ENCODE results near the gene SLC6A9. TPM values are rescaled to one million over a fixed set of nuclear protein-coding genes. Genes with fewer than 3 reads are reported as not detected.

The SLC6A9 gene
- total and polyA plus RNA-seq, 2 of the 8 experiments (the other 6 are each of a cell fraction or from before 2014, with no cell fraction given): 20.2 to 24.2 TPM

DNA sequence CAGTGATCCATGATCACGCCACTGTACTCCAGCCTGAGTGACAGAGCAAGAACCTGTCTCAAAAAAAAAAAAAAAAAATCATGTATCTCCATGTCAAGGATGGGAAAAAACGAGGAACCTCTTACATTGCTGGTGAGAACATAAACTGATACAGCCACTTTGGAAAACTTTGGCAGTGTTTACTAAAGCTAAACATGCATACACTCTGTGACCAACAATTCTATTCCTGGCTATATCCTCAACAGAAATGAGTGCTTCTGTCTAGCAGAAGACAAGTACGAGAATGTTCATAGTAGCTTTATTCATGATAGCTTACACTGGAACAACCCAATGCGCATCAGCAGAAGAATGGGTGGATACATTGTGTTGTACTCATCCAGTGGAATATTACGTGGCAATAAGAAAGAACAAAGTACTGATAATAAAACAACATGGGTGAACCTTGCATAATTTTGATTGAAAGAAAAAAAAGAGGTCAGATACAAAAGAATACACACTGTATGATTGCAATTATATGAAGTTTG lies 31.5 kb upstream of the SLC6A9 start:
- Histone ChIP-seq H3K9ac (replicated peaks in 1 of 4; ENCODE audit: extremely low read depth in 1 of 4, low read depth in 3 of 4, low read length in 3 of 4) (no peak overlapping the region), H3K79me2 (ENCODE audit: control insufficient read depth in 1 of 2, insufficient read depth in 2 of 2, low read length in 2 of 2) (no peaks in the 10 kb centered on the region), H3K56ac (replicated peaks; ENCODE audit: insufficient read length, low read depth, low read length) (no peak overlapping the region), H2BK15ac (ENCODE audit: low read length) (no peak overlapping the region), H4K20me1 (replicated peaks in 1 of 2; ENCODE audit: control insufficient read depth in 1 of 2, insufficient read depth in 2 of 2, low read length in 2 of 2) (no peaks in the 10 kb centered on the region), H2AFZ (ENCODE audit: low read length) (no peak overlapping the region), H2BK5ac (ENCODE audit: low read depth, low read length) (no peak overlapping the region), H3K9me3 (ENCODE audit: insufficient read depth in 2 of 2, low read depth in 1 of 2, low read length in 1 of 2) (no peaks in the 10 kb centered on the region), H3K23me2 (ENCODE audit: low read depth, low read length) (no peaks in the 10 kb centered on the region), H3K36me3 (ENCODE audit: control insufficient read depth in 2 of 4, insufficient read depth in 4 of 4, low read length in 3 of 4) (no peaks in the 10 kb centered on the region), H2AK5ac (ENCODE audit: low read depth, low read length) (no peak overlapping the region), H4K8ac (ENCODE audit: extremely low read depth, insufficient read depth, low read length) (no peak overlapping the region), H2BK12ac (ENCODE audit: low read depth, low read length) (no peak overlapping the region), H3K4me2 (ENCODE audit: insufficient read depth in 1 of 2, low read depth in 2 of 2, low read length in 2 of 2) (no peak overlapping the region), H3K27me3 (replicated peaks in 1 of 4; ENCODE audit: control insufficient read depth in 3 of 4, extremely low read depth in 1 of 4, insufficient read depth in 3 of 4, low read length in 3 of 4) (no peaks in the 10 kb centered on the region; a peak in 1 of 7 replicates), H3K14ac (ENCODE audit: insufficient read length) (no peak overlapping the region), H3K4me1 (replicated peaks in 1 of 4; ENCODE audit: control insufficient read depth in 3 of 4, insufficient read depth in 4 of 4, low read length in 3 of 4) (no peaks in the 10 kb centered on the region; a peak in 1 of 7 replicates), H3K18ac (ENCODE audit: extremely low read depth, low read length) (no peak overlapping the region), H3K4me3 (ENCODE audit: extremely low read depth in 1 of 4, insufficient read depth in 2 of 4, low read depth in 3 of 4, low read length in 4 of 4) (no peak overlapping the region), H3K4ac (replicated peaks; ENCODE audit: insufficient read length, low read depth, low read length) (no peak overlapping the region), H2BK120ac (replicated peaks; ENCODE audit: low read depth, low read length) (no peak overlapping the region), H3K79me1 (ENCODE audit: low read depth, low read length) (no peaks in the 10 kb centered on the region), H4K91ac (replicated peaks; ENCODE audit: insufficient read length, low read length) (no peak overlapping the region), H3K27ac (ENCODE audit: low read depth, low read length) (no peak overlapping the region), H2BK20ac (ENCODE audit: low read length) (no peak overlapping the region), H4K5ac (ENCODE audit: insufficient read length, low read depth, low read length) (no peak overlapping the region), H3K23ac (ENCODE audit: insufficient read length) (no peak overlapping the region)
- DNase-seq (ENCODE audit: low read depth in 1 of 2, low spot score in 2 of 2) (no peak), FAIRE-seq (no peak)
- ChIA-PET POLR2A (ENCODE audit: partially characterized antibody) (interaction anchor here (0.7 to 1.1 kb wide), 4 partner anchors 12 to 81 kb away, joined by 3 to 5 read pairs (median 4); partner anchors contain the start of gene CCDC24), CTCF (ENCODE audit: partially characterized antibody) (interaction anchor here (0.6 to 1.5 kb wide), 3 partner anchors 15 to 171 kb away, joined by 3 to 10 read pairs (median 3); no protein-coding TSS in a partner anchor)
- TF ChIP-seq ZNF274 (IDR thresholded peaks at IDR 0.05; ENCODE audit: borderline replicate concordance, extremely low read depth, low read length) (no peak), SIN3A (conservative IDR thresholded peaks at IDR 0.05 in 1 of 2, IDR thresholded peaks at IDR 0.05 in 1 of 2; ENCODE audit: low read depth in 1 of 2, low read length in 2 of 2) (no peak), GABPA (IDR thresholded peaks at IDR 0.05; ENCODE audit: borderline replicate concordance, insufficient read depth, low read length) (no peak), KDM4A (IDR thresholded peaks at IDR 0.05; ENCODE audit: low read depth, low read length, severe bottlenecking) (no peak)
- TF ChIP-seq, protein P1, sequence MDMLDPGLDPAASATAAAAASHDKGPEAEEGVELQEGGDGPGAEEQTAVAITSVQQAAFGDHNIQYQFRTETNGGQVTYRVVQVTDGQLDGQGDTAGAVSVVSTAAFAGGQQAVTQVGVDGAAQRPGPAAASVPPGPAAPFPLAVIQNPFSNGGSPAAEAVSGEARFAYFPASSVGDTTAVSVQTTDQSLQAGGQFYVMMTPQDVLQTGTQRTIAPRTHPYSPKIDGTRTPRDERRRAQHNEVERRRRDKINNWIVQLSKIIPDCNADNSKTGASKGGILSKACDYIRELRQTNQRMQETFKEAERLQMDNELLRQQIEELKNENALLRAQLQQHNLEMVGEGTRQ (IDR thresholded peaks at IDR 0.05; ENCODE audit: low read length): no peak
- 89% methylated on average over 5 of the region's 5 CpGs; no CpG with 5 or more reads in 1 of the 2 experiments for WGBS, 2 experiments (ENCODE audit: extremely low coverage in 1 of 2, insufficient coverage in 1 of 2, insufficient read length in 1 of 2, insufficient replicate concordance in 2 of 2, low coverage in 1 of 2, low lambda C conversion rate in 2 of 2, missing lambda C conversion rate in 1 of 2)

All from H1 (cell line).